Endometrial microvascular endothelial cells (primary cell): Measurements from ENCODE around the gene PID1. TPM values are rescaled to one million over a fixed set of nuclear protein-coding genes. Genes with fewer than 3 reads are reported as not detected.

Experiments used
- in situ Hi-C: cut with HindIII; loops from 2 replicates; pipeline ENCODE4 v1.10.0; 2017; ENCODE audit warnings: low sequenced_read_pairs, low pct_unique_long_range_greater_than_20kb; ENCODE audit errors: inconsistent ontology term
- total RNA-seq: library from RNA; depleted of rRNA; stranded (reverse); fragments of >200 nt; gene quantifications from one replicate; pipeline ENCODE4 v1.2.3, GENCODE V29; 2015; ENCODE audit errors: inconsistent ontology term

Gene PID1
- total RNA-seq, 1 donor from 2014 or later = 0.28 TPM

DNA sequence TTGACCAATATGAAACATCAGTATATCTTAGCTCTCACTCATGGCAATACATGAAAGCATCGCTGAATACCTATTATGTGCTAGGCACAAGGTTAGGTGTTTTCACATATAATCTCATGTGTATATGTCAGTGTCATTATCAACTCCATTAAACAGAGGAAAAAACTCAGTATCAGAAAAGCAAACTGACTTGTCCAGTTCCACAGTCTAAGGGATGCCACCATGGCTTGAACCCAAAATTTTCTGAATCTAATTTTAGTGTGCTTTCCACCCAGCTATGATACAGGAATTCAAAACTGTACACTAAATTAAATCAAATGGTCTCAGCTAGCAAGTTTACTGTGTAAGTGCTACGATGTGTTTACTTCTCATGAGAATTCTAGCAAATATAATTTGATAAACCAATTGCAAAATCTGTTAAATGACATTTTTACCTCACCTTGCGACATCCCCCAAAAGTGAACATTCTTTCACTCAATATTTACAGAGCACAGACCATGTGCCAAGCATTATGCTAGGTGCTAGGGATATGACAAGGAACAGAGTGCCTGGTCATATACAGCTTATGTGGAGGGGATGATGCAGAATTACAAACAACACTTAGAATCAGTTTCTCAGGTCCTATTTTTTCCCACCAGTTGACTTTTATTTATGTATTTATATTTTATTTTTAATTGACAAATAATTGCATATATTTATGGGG is 211.6 kb downstream of the PID1 start:
- in situ Hi-C loops = no loop called here

DNA sequence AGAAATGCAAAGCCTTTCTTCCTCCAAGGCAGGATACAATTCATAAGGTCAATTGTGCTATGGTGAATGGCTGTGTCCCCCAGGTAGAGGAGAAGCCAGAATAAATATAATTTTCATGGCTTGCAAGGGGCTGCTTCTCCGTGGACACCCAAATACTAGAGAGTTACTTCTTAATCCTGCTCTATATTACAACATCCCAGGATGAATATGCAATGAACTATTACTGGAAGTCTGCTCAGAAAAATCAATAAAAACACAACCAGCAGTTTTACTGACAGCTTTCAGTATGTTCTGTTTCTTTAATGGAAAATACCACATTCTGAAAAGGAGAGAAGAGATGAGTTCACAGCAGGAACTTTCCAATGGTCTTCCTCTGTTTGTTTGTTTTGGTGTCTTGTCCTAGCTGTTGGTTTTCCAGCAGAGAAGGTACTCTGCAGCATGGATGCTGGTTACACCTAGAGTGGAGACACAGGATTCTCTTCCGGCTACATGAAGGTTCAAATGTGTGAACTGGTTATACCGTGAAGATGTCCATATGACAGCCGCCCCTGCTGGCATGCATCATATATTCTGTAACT is 213.0 kb downstream of the PID1 start:
- in situ Hi-C loops = no loop called here

DNA sequence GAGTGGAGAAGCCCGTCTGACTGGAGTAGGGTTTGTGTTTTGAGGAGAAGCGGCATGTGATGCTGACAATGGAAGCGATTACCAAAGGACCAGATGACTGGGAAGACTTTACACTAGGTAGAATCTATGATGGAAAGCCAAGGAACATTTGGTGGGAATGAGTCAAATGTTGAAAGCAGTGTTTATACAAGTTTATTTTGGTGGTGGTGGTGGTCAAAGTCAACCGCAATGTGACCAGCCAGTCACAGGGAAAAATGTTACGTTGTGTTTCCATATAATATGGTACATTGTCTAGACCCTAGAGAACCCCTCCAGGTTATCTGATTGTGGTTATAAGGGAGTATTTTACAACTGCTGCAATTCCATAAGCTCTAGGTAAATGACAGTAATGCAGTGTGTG is 216.8 kb downstream of the PID1 start:
- in situ Hi-C loops = no loop called here

DNA sequence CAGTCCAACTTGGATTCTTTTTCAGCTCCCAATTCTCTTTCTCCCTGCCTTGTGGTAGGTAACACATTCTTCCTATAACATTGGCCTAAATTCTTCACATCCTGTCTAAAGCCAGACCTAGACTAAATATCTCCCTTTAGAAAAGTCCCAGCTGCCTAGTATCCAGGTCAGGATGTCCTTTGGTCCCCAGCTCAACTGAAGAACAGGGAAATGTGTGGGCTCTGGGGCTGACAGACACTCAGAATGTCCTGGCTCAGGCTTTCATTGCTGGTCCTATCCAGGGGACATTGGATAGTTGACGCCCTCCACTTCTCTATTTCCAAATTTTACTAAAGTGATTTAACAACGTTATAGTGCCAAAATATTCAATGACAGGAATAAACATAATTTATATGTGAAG is 219.3 kb downstream of the PID1 start:
- in situ Hi-C loops = no loop called here

GRCh38 chr2:229050133-229050532 is 221.0 kb downstream of the PID1 start:
- in situ Hi-C loops = no loop called here

- in situ Hi-C loops = no loop called here
Observed at GRCh38 chr2:229048134-229048533, 223.0 kb downstream of the PID1 start.

- in situ Hi-C loops = no loop called here
Observed at GRCh38 chr2:229045671-229046070, 225.4 kb downstream of the PID1 start.

DNA sequence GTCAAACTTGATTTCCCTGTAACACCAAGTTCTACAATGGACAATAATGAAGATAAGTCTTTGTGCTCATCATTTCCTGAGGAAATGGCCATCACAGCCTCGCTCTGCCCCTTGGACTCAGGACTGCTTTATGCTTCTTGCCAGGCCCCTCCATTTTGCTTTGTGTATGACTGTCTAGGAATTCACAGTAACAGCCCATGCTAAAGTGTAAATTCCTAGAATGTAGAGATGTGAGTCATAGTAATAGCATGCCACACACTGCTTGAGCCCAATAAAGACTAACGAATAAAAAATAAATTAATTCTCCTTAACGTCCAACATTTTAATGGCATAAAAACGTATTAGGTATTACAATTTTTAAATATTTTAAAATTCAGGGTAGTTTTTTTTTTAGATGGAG is 226.5 kb downstream of the PID1 start:
- in situ Hi-C loops = no loop called here

GRCh38 chr2:229043681-229044080 is 227.4 kb downstream of the PID1 start:
- in situ Hi-C loops = no loop called here

DNA sequence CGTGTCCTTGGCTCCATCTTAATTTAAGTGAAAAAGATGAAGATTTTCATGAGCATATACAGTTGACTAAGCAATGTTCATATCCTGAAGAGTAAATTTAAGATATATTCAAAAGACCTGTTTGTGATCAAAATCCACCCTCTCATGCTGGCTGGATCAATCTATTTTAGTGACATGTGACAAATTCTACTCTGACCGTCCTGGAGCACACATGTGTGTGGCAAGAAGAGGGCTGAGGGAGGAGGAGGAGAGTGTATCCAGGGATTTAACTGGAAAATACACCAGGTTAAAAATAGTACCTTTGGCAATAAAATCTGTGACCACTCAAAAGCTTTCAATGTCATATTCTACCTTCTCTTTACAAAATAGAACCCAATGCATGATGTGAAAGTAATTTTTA is 228.7 kb downstream of the PID1 start:
- in situ Hi-C loops = no loop called here

DNA sequence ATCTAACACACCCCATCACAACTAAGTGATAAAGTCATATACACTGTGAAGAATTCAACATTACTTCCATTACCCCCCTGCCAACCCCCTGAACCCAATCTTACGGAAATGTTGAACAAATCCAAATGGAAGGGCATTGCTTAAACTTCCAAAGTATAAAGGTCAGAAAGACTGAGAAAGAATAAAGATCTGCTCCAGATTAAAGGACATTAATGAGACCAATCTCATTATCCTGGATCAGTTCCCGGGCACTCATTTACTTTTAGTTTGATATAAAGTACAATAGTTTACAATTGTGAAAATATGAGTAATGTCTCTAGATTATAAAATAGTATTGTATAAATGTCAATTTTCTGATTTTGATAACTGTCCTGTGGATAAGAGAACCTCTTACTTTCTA is 229.4 kb downstream of the PID1 start:
- in situ Hi-C loops = no loop called here

- in situ Hi-C loops = no loop called here
Observed at GRCh38 chr2:229037621-229038020, 233.5 kb downstream of the PID1 start.

GRCh38 chr2:229033816-229034215 is 237.3 kb downstream of the PID1 start:
- in situ Hi-C loops = no loop called here

- in situ Hi-C loops = no loop called here
Observed at GRCh38 chr2:229032608-229033234, 238.4 kb downstream of the PID1 start.

DNA sequence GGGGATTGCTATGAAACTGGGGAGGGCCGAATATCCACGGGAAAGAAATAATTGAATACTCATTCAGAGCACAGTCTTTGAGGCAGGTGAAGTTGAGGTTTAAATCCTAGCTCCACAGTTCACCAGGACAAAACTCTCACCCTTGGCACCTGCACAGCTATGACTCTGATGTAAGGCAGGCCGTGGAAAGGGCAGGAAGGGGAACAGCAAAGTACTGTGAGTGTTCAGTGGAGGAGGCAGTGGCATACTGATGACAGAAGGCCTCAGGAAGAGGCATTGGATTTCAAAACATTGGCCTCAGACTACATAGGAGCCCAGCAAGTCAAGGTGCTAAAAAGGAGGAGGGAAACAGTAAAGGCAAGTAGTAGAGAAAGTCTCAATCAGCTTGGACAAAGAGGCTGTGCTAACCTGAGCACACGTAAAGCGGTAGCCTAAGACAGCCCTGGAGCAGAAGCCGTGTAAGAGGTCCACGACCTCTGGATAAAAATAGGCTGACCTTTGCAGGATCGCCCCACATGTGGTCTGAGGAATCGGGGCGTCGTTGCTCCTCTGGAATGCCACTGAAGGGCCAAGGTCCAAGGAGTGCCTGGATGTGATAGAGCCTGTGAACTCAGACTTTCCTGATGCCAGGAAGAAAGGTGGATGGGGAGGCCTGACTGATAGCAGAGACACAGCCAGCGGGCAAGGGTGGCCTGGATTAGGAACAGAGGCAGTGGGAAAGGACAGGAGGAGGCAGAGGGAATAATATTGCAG is 243.6 kb downstream of the PID1 start:
- in situ Hi-C loops = no loop called here

DNA sequence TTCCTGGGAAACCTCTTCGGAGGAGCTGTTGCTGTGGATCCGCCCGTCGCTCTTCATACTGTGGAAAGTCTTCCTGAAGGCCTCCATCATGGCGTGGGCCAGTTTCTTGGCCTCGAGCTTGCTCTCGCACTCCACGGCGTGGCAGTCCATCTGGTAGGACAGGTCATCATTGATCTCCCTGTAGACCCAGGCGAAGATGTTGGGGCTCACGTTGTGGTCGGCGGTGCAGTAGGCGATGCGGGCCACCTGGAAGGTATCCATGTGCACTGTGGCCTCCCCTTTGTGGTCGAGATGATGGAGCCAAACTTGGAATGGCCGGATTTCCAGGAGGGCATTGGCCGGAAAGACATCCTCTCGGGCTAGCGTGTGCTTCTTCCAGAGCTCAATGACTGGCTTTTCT is 245.4 kb downstream of the PID1 start:
- in situ Hi-C loops = no loop called here

DNA sequence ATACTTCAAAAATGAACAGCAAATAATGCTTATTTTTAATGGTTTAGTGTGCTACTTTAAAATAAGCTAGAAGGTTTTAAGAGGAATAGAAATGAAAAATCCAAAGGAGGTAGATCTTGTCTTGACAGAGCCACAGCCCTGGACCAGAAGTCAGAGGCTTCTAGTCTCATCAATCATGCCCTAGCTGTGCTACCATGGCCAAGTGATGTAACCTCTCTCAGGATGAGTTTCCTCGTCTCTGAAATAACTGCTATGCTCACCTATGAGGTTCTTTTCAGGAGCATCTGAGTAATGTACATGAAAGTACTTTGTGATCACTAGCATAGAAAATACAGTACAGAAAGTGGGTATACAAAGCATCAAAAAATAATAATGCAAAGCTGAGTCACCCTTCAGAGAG is 248.4 kb downstream of the PID1 start:
- in situ Hi-C loops = no loop called here

DNA sequence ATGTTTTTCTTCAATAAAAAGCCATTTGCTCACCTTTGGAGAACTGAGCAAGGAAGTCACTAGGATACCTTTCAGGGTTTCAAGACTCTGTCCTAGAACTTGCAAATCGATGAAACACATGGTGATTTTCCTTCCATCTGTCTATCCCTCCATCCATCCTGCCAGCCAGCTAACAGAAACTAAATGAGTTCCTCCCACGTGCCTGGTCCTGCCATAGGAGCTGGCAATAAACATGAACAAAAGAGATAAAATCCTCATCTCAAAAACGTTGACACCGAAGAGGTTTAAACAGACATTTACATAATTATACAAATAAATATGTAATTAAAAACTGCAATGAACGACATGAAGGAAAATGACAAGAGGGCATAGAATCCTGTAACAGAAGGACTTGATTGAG is 249.0 kb downstream of the PID1 start:
- in situ Hi-C loops = no loop called here

GRCh38 chr2:229009816-229010215 is 261.3 kb downstream of the PID1 start:
- in situ Hi-C loops = no loop called here

DNA sequence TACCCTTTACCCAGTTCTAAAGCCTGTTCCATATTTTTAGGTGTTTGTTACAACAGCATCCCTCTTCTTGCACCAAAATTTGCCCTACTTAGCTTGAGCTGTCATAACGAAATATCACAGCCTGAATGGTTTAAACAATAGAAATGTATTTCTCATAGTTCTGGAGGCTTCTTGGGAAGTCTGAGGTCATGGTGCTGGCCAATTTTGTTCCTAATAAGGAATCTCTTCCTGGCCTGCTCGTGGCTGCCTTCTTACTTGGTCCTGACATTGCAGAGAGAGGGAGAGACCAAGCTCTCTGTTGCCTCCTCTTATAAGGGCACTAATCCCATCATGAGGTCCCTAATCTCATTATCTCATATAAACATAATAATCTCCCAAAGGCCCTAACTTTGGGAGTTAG is 267.8 kb downstream of the PID1 start:
- in situ Hi-C loops = no loop called here
